Measurements from ENCODE around the gene TMEM62.
A peak's percentile ranks its signal among the peaks of the same experiment; 100 is the strongest.
"Not testable (repeated sequence)": the region's sequence is repeated elsewhere in the genome, so short reads cannot be mapped to it uniquely, and the experiment has no call there.

Gene TMEM62

DNA sequence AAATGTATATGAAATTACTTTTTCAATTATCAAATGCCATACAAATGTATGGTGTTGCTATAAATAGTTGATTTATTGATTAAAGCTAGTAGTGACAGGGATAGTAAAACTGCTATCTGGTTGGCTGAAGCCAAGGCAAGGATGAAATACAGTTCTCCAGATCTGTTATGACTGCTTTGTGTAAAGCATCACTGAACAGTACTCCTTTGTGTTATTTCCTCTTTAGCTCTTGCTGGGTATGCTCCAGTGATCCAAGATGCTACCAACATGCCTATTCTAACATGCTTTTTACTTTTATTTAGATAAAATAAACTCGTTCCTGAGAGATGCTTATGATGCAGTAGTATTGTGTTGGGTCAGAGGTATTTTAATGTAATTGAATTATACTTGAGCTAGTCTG is 15.1 kb upstream of the TMEM62 start:
- H3K27ac ChIP-seq (ENCODE audit: insufficient read depth in 1 of 2, low read depth in 1 of 2, low read length in 2 of 2, poor library complexity in 1 of 2, severe bottlenecking in 2 of 2), result no peak overlapping the region
- H3K27me3 ChIP-seq (replicated peaks in 2 of 5; ENCODE audit: control insufficient read depth in 4 of 5, insufficient read depth in 5 of 5, low read length in 4 of 5), result no peaks in the 10 kb centered on the region
- no peak for DNase-seq
- ChIA-PET POLR2A (interaction anchor here (0.6 kb wide), 1 partner anchor 187 kb away, joined by 4 read pairs; no protein-coding TSS in a partner anchor), CTCF (no interaction called here)
- H3K9me3 ChIP-seq (ENCODE audit: control extremely low read depth in 1 of 5, control insufficient read depth in 4 of 5, insufficient read depth in 2 of 5, low read depth in 1 of 5, low read length in 4 of 5), result no peaks in the 10 kb centered on the region
- no peaks in the 10 kb centered on the region for H3K36me3 ChIP-seq (ENCODE audit: control insufficient read depth in 4 of 4, insufficient read depth in 4 of 4, low read length in 3 of 4)
- H3K4me3 ChIP-seq (ENCODE audit: control insufficient read depth in 1 of 7, extremely low read depth in 1 of 7, insufficient read depth in 4 of 7, low read depth in 2 of 7, low read length in 6 of 7), result no peak overlapping the region
- WGBS (ENCODE audit: insufficient coverage), result 80% methylated on average over 1 of the region's 1 CpG
- peaks cover 0 to 12% (median 7%) of the 10 kb centered on the region in 4 experiments for H3K4me1 ChIP-seq (ENCODE audit: control extremely low read depth in 1 of 4, control insufficient read depth in 4 of 4, insufficient read depth in 4 of 4, low read length in 3 of 4)

DNA sequence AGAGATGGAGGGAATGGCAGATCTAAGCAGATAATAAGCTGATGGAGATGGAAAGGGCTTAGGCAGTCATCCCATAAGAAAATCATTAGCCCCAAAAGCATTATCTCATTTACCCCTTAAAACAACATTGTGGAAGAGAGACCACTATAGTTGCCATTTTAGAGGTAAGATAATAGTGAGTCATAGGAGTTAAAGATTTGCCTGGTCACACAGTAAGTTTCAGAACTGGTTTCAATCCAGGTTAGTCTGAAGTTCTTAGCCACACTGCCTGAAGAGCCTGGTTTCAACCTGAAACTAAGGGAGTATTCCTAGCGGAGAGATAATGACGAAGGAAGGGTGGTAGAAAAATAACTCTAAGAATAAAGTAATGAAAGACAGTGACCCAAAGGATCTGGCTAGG is 14.6 kb upstream of the TMEM62 start:
- ChIA-PET POLR2A (interaction anchor here (0.6 kb wide), 1 partner anchor 186 kb away, joined by 4 read pairs; no protein-coding TSS in a partner anchor), CTCF (no interaction called here)
- Histone ChIP-seq H3K4me1 (ENCODE audit: control extremely low read depth in 1 of 4, control insufficient read depth in 4 of 4, insufficient read depth in 4 of 4, low read length in 3 of 4) (peaks cover 0 to 17% (median 9%) of the 10 kb centered on the region in 4 experiments), H3K27ac (ENCODE audit: insufficient read depth in 1 of 2, low read depth in 1 of 2, low read length in 2 of 2, poor library complexity in 1 of 2, severe bottlenecking in 2 of 2) (no peak overlapping the region), H3K9me3 (ENCODE audit: control extremely low read depth in 1 of 5, control insufficient read depth in 4 of 5, insufficient read depth in 2 of 5, low read depth in 1 of 5, low read length in 4 of 5) (no peaks in the 10 kb centered on the region), H3K4me3 (ENCODE audit: control insufficient read depth in 1 of 7, extremely low read depth in 1 of 7, insufficient read depth in 4 of 7, low read depth in 2 of 7, low read length in 6 of 7) (no peak overlapping the region), H3K36me3 (ENCODE audit: control insufficient read depth in 4 of 4, insufficient read depth in 4 of 4, low read length in 3 of 4) (no peaks in the 10 kb centered on the region), H3K27me3 (replicated peaks in 2 of 5; ENCODE audit: control insufficient read depth in 4 of 5, insufficient read depth in 5 of 5, low read length in 4 of 5) (no peaks in the 10 kb centered on the region)
- WGBS (ENCODE audit: insufficient coverage), result 100% methylated on average over 1 of the region's 2 CpGs
- no peak for DNase-seq

DNA sequence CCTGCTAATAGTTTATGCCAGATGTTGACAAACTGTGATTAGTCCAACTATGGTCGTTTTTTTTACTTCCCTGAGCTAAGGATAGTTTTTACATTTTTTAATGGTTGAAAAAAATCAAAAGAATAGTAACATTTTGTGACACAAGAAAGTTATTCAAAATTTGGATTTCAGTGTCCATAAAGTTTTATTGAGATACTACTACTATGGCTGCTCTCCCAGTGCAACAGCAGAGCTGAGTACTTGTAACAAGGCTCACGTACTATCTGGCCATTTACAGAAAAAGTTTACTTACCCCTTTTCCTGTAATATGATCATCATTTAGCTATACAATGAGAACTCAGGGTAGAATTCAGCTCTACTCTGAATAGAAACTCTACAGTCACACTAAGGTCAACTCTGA is 11.5 kb upstream of the TMEM62 start:
- Histone ChIP-seq H3K27ac (ENCODE audit: insufficient read depth in 1 of 2, low read depth in 1 of 2, low read length in 2 of 2, poor library complexity in 1 of 2, severe bottlenecking in 2 of 2) (peak overlapping the region in 1 of 2 experiments; percentile 85), H3K4me1 (ENCODE audit: control extremely low read depth in 1 of 4, control insufficient read depth in 4 of 4, insufficient read depth in 4 of 4, low read length in 3 of 4) (peaks cover 0 to 17% (median 9%) of the 10 kb centered on the region in 4 experiments), H3K27me3 (replicated peaks in 2 of 5; ENCODE audit: control insufficient read depth in 4 of 5, insufficient read depth in 5 of 5, low read length in 4 of 5) (no peaks in the 10 kb centered on the region), H3K36me3 (ENCODE audit: control insufficient read depth in 4 of 4, insufficient read depth in 4 of 4, low read length in 3 of 4) (no peaks in the 10 kb centered on the region), H3K9me3 (ENCODE audit: control extremely low read depth in 1 of 5, control insufficient read depth in 4 of 5, insufficient read depth in 2 of 5, low read depth in 1 of 5, low read length in 4 of 5) (no peaks in the 10 kb centered on the region), H3K4me3 (ENCODE audit: control insufficient read depth in 1 of 7, extremely low read depth in 1 of 7, insufficient read depth in 4 of 7, low read depth in 2 of 7, low read length in 6 of 7) (peak overlapping the region in 3 of 7 experiments; percentile 73 to 91 (median 90))
- POLR2A ChIA-PET, result interaction anchor here (0.7 kb wide), 2 partner anchors 15 to 257 kb away, joined by 3 to 4 read pairs; no protein-coding TSS in a partner anchor
- no CpG with 5 or more reads among the region's 2 CpGs for WGBS (ENCODE audit: insufficient coverage)
- DNase-seq, result no peak
- CTCF ChIA-PET, result interaction anchor here (1.1 to 1.6 kb wide), 3 partner anchors 10 to 15 kb away, joined by 4 to 8 read pairs (median 4); partner anchors contain the start of gene UBR1

DNA sequence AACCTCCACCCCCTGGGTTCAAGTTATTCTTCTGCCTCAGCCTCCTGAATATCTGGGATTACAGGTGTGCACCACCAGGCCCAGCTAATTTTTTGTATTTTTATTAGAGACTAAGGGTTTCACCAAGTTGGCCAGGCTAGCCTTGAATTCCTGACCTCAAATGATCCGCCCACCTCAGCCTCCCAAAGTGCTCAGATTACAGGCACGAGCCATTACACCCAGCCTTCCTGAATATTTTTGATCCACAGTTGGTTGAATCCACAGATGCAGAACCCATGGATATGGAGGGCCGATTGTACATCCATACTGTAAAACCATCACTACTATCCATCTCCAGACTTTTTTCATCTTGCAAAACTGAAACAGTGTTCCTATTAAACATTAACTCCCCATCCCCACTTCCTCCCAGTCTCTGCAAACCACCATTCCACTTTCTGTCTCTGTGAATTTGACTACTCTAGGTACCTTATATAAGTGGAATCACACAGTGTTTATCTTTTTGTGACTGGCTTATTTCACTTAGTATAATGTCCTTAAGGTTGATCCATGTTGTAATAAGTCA is 8.2 kb upstream of the TMEM62 start:
- Histone ChIP-seq H3K36me3 (ENCODE audit: control insufficient read depth in 4 of 4, insufficient read depth in 4 of 4, low read length in 3 of 4) (no peaks in the 10 kb centered on the region), H3K4me3 (ENCODE audit: control insufficient read depth in 1 of 7, extremely low read depth in 1 of 7, insufficient read depth in 4 of 7, low read depth in 2 of 7, low read length in 6 of 7) (no peak overlapping the region), H3K27ac (ENCODE audit: insufficient read depth in 1 of 2, low read depth in 1 of 2, low read length in 2 of 2, poor library complexity in 1 of 2, severe bottlenecking in 2 of 2) (no peak overlapping the region), H3K27me3 (replicated peaks in 2 of 5; ENCODE audit: control insufficient read depth in 4 of 5, insufficient read depth in 5 of 5, low read length in 4 of 5) (no peaks in the 10 kb centered on the region), H3K4me1 (ENCODE audit: control extremely low read depth in 1 of 4, control insufficient read depth in 4 of 4, insufficient read depth in 4 of 4, low read length in 3 of 4) (peaks cover 0 to 22% (median 9%) of the 10 kb centered on the region in 4 experiments), H3K9me3 (ENCODE audit: control extremely low read depth in 1 of 5, control insufficient read depth in 4 of 5, insufficient read depth in 2 of 5, low read depth in 1 of 5, low read length in 4 of 5) (peaks cover 0 to 2% (median 0%) of the 10 kb centered on the region in 5 experiments)
- POLR2A ChIA-PET, result no interaction called here
- 100% methylated on average over 3 of the region's 3 CpGs for WGBS (ENCODE audit: insufficient coverage)
- CTCF ChIA-PET, result no interaction called here
- DNase-seq, result no peak

DNA sequence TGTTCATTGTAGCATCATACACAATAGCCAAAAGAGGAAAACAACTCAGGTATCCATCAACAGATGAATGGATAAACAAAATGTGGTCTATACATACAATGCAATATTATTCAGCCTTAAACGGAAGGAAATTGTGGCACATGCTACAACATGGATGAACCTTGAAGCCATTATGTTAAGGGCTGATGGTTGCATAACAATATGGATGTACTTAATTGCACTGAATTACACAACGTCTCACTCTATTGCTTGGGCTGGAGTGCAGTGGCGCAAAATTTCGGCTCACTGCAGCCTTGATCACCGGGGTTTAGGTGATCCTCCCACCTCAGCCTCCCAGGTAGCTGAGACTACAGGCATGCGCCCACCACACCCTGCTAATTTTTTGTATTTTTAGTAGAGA is 7.0 kb upstream of the TMEM62 start:
- H3K36me3 ChIP-seq (ENCODE audit: control insufficient read depth in 4 of 4, insufficient read depth in 4 of 4, low read length in 3 of 4), result no peaks in the 10 kb centered on the region
- no peak for DNase-seq
- WGBS (ENCODE audit: insufficient coverage), result 100% methylated on average over 4 of the region's 6 CpGs
- H3K4me1 ChIP-seq (ENCODE audit: control extremely low read depth in 1 of 4, control insufficient read depth in 4 of 4, insufficient read depth in 4 of 4, low read length in 3 of 4), result peaks cover 0 to 22% (median 9%) of the 10 kb centered on the region in 4 experiments
- POLR2A ChIA-PET, result no interaction called here
- no peaks in the 10 kb centered on the region for H3K27me3 ChIP-seq (replicated peaks in 2 of 5; ENCODE audit: control insufficient read depth in 4 of 5, insufficient read depth in 5 of 5, low read length in 4 of 5)
- H3K27ac ChIP-seq (ENCODE audit: insufficient read depth in 1 of 2, low read depth in 1 of 2, low read length in 2 of 2, poor library complexity in 1 of 2, severe bottlenecking in 2 of 2), result no peak overlapping the region
- no peak overlapping the region for H3K4me3 ChIP-seq (ENCODE audit: control insufficient read depth in 1 of 7, extremely low read depth in 1 of 7, insufficient read depth in 4 of 7, low read depth in 2 of 7, low read length in 6 of 7)
- peaks cover 0 to 2% (median 0%) of the 10 kb centered on the region in 5 experiments for H3K9me3 ChIP-seq (ENCODE audit: control extremely low read depth in 1 of 5, control insufficient read depth in 4 of 5, insufficient read depth in 2 of 5, low read depth in 1 of 5, low read length in 4 of 5)
- CTCF ChIA-PET, result no interaction called here

DNA sequence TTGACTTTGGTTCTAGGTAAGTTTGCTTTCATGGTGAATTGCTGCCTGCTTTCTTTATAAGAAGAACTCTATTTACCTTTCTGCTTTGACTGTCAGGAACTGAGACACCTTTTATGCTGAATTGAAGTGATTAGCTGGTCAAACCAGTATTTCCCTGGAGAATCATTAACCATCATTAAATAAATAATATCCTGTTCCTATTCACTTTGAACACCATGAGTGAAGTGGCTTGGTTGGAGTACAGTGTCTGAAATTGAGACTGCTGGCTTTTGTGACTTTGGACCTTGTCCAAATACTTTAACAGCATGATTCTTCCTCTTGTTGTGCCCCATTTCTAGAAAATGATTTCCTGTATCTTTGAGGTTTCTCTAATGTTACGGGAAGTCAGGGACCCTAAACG is 5.6 kb upstream of the TMEM62 start:
- Histone ChIP-seq H3K36me3 (ENCODE audit: control insufficient read depth in 4 of 4, insufficient read depth in 4 of 4, low read length in 3 of 4) (no peaks in the 10 kb centered on the region), H3K9me3 (ENCODE audit: control extremely low read depth in 1 of 5, control insufficient read depth in 4 of 5, insufficient read depth in 2 of 5, low read depth in 1 of 5, low read length in 4 of 5) (peaks cover 0 to 2% (median 0%) of the 10 kb centered on the region in 5 experiments), H3K4me3 (ENCODE audit: control insufficient read depth in 1 of 7, extremely low read depth in 1 of 7, insufficient read depth in 4 of 7, low read depth in 2 of 7, low read length in 6 of 7) (no peak overlapping the region), H3K4me1 (ENCODE audit: control extremely low read depth in 1 of 4, control insufficient read depth in 4 of 4, insufficient read depth in 4 of 4, low read length in 3 of 4) (peaks cover 0 to 16% (median 6%) of the 10 kb centered on the region in 4 experiments), H3K27ac (ENCODE audit: insufficient read depth in 1 of 2, low read depth in 1 of 2, low read length in 2 of 2, poor library complexity in 1 of 2, severe bottlenecking in 2 of 2) (no peak overlapping the region), H3K27me3 (replicated peaks in 2 of 5; ENCODE audit: control insufficient read depth in 4 of 5, insufficient read depth in 5 of 5, low read length in 4 of 5) (no peaks in the 10 kb centered on the region)
- ChIA-PET CTCF (no interaction called here), POLR2A (no interaction called here)
- peak in 2 of 3 donors; percentile 50 to 55 for DNase-seq
- 7% methylated on average over 2 of the region's 2 CpGs for WGBS (ENCODE audit: insufficient coverage)

DNA sequence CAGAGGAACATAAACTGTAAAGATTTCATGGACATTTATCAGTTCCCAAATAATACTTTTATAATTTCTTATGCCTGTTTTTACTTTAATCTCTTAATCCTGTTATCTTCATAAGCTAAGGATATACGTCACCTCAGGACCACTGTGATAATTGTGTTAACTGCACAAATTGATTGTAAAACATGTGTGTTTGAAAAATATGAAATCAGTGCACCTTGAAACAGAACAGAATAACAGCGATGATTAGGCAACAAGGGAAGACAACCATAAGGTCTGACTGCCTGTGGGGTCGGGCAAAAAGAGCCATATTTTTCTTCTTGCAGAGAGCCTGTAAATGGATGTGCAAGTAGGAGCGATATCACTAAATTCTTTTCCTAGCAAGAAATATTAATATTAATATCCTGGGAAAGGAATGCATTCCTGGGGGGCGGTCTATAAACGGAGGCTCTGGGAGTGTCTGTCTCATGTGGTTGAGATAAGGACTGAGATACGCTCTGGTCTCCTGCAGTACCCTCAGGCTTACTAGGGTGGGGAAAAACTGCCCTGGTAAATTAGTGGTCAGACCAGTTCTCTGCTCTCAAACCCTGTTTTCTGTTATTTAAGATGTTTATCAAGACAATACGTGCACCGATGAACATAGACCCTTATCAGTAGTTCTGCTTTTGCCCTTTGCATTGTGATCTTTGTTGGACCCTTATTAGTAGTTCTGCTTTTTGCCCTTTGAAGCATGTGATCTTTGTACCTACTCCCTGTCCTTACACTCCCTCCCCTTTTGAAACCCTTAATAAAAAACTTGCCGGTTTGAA is 5.0 kb upstream of the TMEM62 start:
- H3K9me3 ChIP-seq (ENCODE audit: control extremely low read depth in 1 of 5, control insufficient read depth in 4 of 5, insufficient read depth in 2 of 5, low read depth in 1 of 5, low read length in 4 of 5); H3K36me3 ChIP-seq (ENCODE audit: control insufficient read depth in 4 of 4, insufficient read depth in 4 of 4, low read length in 3 of 4); CTCF ChIA-PET; H3K27me3 ChIP-seq (replicated peaks in 2 of 5; ENCODE audit: control insufficient read depth in 4 of 5, insufficient read depth in 5 of 5, low read length in 4 of 5); H3K27ac ChIP-seq (ENCODE audit: insufficient read depth in 1 of 2, low read depth in 1 of 2, low read length in 2 of 2, poor library complexity in 1 of 2, severe bottlenecking in 2 of 2); H3K4me3 ChIP-seq (ENCODE audit: control insufficient read depth in 1 of 7, extremely low read depth in 1 of 7, insufficient read depth in 4 of 7, low read depth in 2 of 7, low read length in 6 of 7); POLR2A ChIA-PET: not testable (repeated sequence)
- peak in 2 of 3 donors; percentile 29 to 49 for DNase-seq
- H3K4me1 ChIP-seq (ENCODE audit: control extremely low read depth in 1 of 4, control insufficient read depth in 4 of 4, insufficient read depth in 4 of 4, low read length in 3 of 4), result peaks cover 0 to 16% (median 6%) of the 10 kb centered on the region in 4 experiments
- WGBS (ENCODE audit: insufficient coverage), result 75% methylated on average over 4 of the region's 10 CpGs

Data from common myeloid progenitor, CD34-positive (primary cell).